NCI-H526 treated with DMSO at 0.1 percent for 48 hours (cell line): ENCODE results near the gene FANK1.

Experiments used
- DNase-seq: peaks from one replicate; lab custom pipeline; 2025; lab: John Stamatoyannopoulos, UW

Gene FANK1

GRCh38 chr10:125985557-125986240, 89.3 kb downstream of the FANK1 start:
- DNase-seq: no peak

- no peak for DNase-seq
These were observed 93.4 kb downstream of the FANK1 start for GRCh38 chr10:125989791-125990190.

- no peak for DNase-seq
These were observed 94.6 kb downstream of the FANK1 start for GRCh38 chr10:125990974-125991373.

GRCh38 chr10:125991392-125991791, 95.0 kb downstream of the FANK1 start:
- peak; percentile 20 for DNase-seq

- no peak for DNase-seq
These were observed 95.9 kb downstream of the FANK1 start for GRCh38 chr10:125992254-125992653.

GRCh38 chr10:125994601-125995000, 98.2 kb downstream of the FANK1 start:
- DNase-seq: no peak

- DNase-seq: no peak
These were observed 99.5 kb downstream of the FANK1 start for GRCh38 chr10:125995726-125996304.

- no peak for DNase-seq
These were observed 101.2 kb downstream of the FANK1 start for GRCh38 chr10:125997586-125997985.

GRCh38 chr10:125999694-126000093, 103.3 kb downstream of the FANK1 start:
- DNase-seq: no peak

- DNase-seq: no peak
These were observed 105.2 kb downstream of the FANK1 start for GRCh38 chr10:126001576-126001975.

- DNase-seq: no peak
These were observed 108.4 kb downstream of the FANK1 start for GRCh38 chr10:126004752-126005151.

- DNase-seq: no peak
These were observed 109.9 kb downstream of the FANK1 start for GRCh38 chr10:126006264-126006663.

GRCh38 chr10:126006906-126007305, 110.5 kb downstream of the FANK1 start:
- no peak for DNase-seq

GRCh38 chr10:126009650-126010049, 113.3 kb downstream of the FANK1 start:
- DNase-seq: no peak

- no peak for DNase-seq
These were observed 115.6 kb downstream of the FANK1 start for GRCh38 chr10:126011995-126012394.

- no peak for DNase-seq
These were observed 116.1 kb downstream of the FANK1 start for GRCh38 chr10:126012485-126012884.

GRCh38 chr10:126013489-126014281, 117.3 kb downstream of the FANK1 start:
- no peak for DNase-seq

- DNase-seq: no peak
These were observed 117.9 kb downstream of the FANK1 start for GRCh38 chr10:126014309-126014708.

- DNase-seq: no peak
These were observed 119.0 kb downstream of the FANK1 start for GRCh38 chr10:126015413-126015812.

GRCh38 chr10:126016156-126016805, 119.9 kb downstream of the FANK1 start:
- DNase-seq: no peak

GRCh38 chr10:126016882-126017281, 120.5 kb downstream of the FANK1 start:
- DNase-seq: no peak

GRCh38 chr10:126017961-126018560, 121.7 kb downstream of the FANK1 start:
- no peak for DNase-seq
